HepG2 (cell line): Measurements from ENCODE around the gene CD9. TPM values are rescaled to one million over a fixed set of nuclear protein-coding genes. Genes with fewer than 3 reads are reported as not detected.

Experiments
- DBP ChIP-seq: sonication (generic); formaldehyde crosslinking; IDR thresholded peaks from 2 replicates; pipeline ENCODE4 v1.4.0; 2020; ENCODE audit warnings: missing genetic modification reagents; ENCODE audit errors: not compliant biosample characterization
- DR1 ChIP-seq: sonication (generic); formaldehyde crosslinking; IDR thresholded peaks from 2 replicates; pipeline ENCODE4 v1.8.0; 2021; ENCODE audit warnings: mild to moderate bottlenecking, missing genetic modification reagents, inconsistent platforms
- FOXK1 ChIP-seq: sonication (generic); formaldehyde crosslinking; IDR thresholded peaks from 2 replicates; pipeline ENCODE4 v1.4.0; 2020; ENCODE audit warnings: low read depth, missing genetic modification reagents, borderline replicate concordance
- GATAD1 ChIP-seq: IDR thresholded peaks from 2 replicates; pipeline ENCODE4 v1.6.1; 2016; ENCODE audit warnings: missing genetic modification reagents, missing compliant biosample characterization
- NR2C2 ChIP-seq: sonication (generic); formaldehyde crosslinking; IDR thresholded peaks from 2 replicates; pipeline ENCODE4 v1.4.0; 2020; ENCODE audit warnings: missing genetic modification reagents, mild to moderate bottlenecking, moderate library complexity, borderline replicate concordance
- PHF8 ChIP-seq: sonication (generic); formaldehyde crosslinking; IDR thresholded peaks from 2 replicates; pipeline ENCODE4 v1.5.0; 2020; ENCODE audit warnings: missing genetic modification reagents
- RFX3 ChIP-seq: IDR thresholded peaks from 2 replicates; pipeline ENCODE4 v1.6.1; 2016; ENCODE audit warnings: missing biosample characterization, missing genetic modification reagents
- SNAPC4 ChIP-seq: sonication (generic); formaldehyde crosslinking; IDR thresholded peaks from 2 replicates; pipeline ENCODE4 v1.4.0; 2020; ENCODE audit warnings: mild to moderate bottlenecking, missing genetic modification reagents
- SOX5 ChIP-seq: IDR thresholded peaks from 2 replicates; pipeline ENCODE4 v1.6.1; 2016; ENCODE audit warnings: borderline replicate concordance
- ZBTB39 ChIP-seq: sonication (generic); formaldehyde crosslinking; IDR thresholded peaks from 2 replicates; pipeline ENCODE4 v1.5.0; 2020; ENCODE audit warnings: missing genetic modification reagents
- ZBTB7A ChIP-seq: sonication (generic); formaldehyde crosslinking; IDR thresholded peaks from 2 replicates; pipeline ENCODE4 v1.8.0; 2022; ENCODE audit warnings: mild to moderate bottlenecking, missing genetic modification reagents
- ZNF496 ChIP-seq: sonication (generic); formaldehyde crosslinking; IDR thresholded peaks from 2 replicates; pipeline ENCODE4 v1.8.1; 2023; ENCODE audit warnings: mild to moderate bottlenecking, moderate library complexity, missing genetic modification reagents; ENCODE audit not compliant: insufficient replicate concordance
- ZNF724P ChIP-seq: sonication (generic); formaldehyde crosslinking; IDR thresholded peaks from 2 replicates; pipeline ENCODE4 v1.8.0; 2022; ENCODE audit warnings: missing genetic modification reagents, borderline replicate concordance
- ZNF761 ChIP-seq: sonication (generic); formaldehyde crosslinking; conservative IDR thresholded peaks from 2 replicates; pipeline ENCODE4 v1.4.0; 2020; ENCODE audit warnings: mild to moderate bottlenecking, missing genetic modification reagents
- ZNF83 ChIP-seq: sonication (generic); formaldehyde crosslinking; IDR thresholded peaks from 2 replicates; pipeline ENCODE4 v1.4.0; 2020; ENCODE audit warnings: missing genetic modification reagents, mild to moderate bottlenecking, borderline replicate concordance
- ZSCAN29 ChIP-seq: sonication (generic); formaldehyde crosslinking; conservative IDR thresholded peaks from 2 replicates; pipeline ENCODE4 v1.4.0; 2020; ENCODE audit warnings: mild to moderate bottlenecking, missing genetic modification reagents
- ZSCAN9 ChIP-seq: IDR thresholded peaks from 2 replicates; pipeline ENCODE4 v1.6.1; 2016; ENCODE audit warnings: borderline replicate concordance
- polyA plus RNA-seq, 8 experiments: library from polyadenylated mRNA; depleted of rRNA in 3 of 8; stranded (reverse) in 7 of 8; unstranded in 1 of 8; fragments of >200 nt; fragmentation: Illumina TruSeq in 4 of 8; extraction: Trizol in 4 of 8; gene quantifications; 2 replicates each; pipeline versions ENCODE4 v1.2.1 to v1.2.3, GENCODE V29; 2011 to 2016; ENCODE audit warnings: low read depth in 4 of 8, missing spikeins in 1 of 8, mixed read lengths in 1 of 8; ENCODE audit not compliant: insufficient read depth in 1 of 8
- total RNA-seq, 5 experiments: library from RNA; depleted of rRNA; stranded (reverse); fragments of >200 nt; fragmentation: Illumina TruSeq; extraction: Trizol; gene quantifications; 2 replicates each; pipeline ENCODE4 v1.2.3, GENCODE V29; 2016; ENCODE audit warnings: low read depth in 1 of 5

CD9 gene
- total and polyA plus RNA-seq, 2 of the 13 experiments (the other 11 are each of a cell fraction or from before 2014, with no cell fraction given) = 5.8 to 38.3 TPM

- TF ChIP-seq ZNF724P (CRISPR knock-in tag) (no peak), DBP (CRISPR knock-in tag) (no peak), GATAD1 (no peak; the same call in 1 of the 2 replicates), ZSCAN29 (no peak), ZSCAN9 (CRISPR knock-in tag) (peak; percentile 78; the same call in 1 of the 2 replicates), ZBTB39 (CRISPR knock-in tag) (no peak), SOX5 (CRISPR knock-in tag) (peak; percentile 68; the same call in 1 of the 2 replicates), ZNF496 (CRISPR knock-in tag) (no peak), PHF8 (peak; percentile 41; the same call in 1 of the 2 replicates), RFX3 (CRISPR knock-in tag) (no peak), ZNF761 (CRISPR knock-in tag) (no peak), NR2C2 (CRISPR knock-in tag) (no peak), ZBTB7A (CRISPR knock-in tag) (no peak), FOXK1 (CRISPR knock-in tag) (no peak), ZNF83 (no peak), SNAPC4 (no peak), DR1 (CRISPR knock-in tag) (no peak)
These were observed 79.9 kb downstream of the CD9 start (continued) for GRCh38 chr12:6280053-6280469.
